NCI-H226 (cell line): ENCODE measurements around the gene KAT6B.
A peak's percentile ranks its signal among the peaks of the same experiment; 100 is the strongest.

ENCODE experiments used
- DNase-seq: peaks from one replicate; pipeline ENCODE4 v3.0.0-alpha.2; 2015

The KAT6B gene

GRCh38 chr10:74957285-74957961 is 131.0 kb downstream of the KAT6B start:
- DNase-seq = no peak

- no peak for DNase-seq
These were observed 131.9 kb downstream of the KAT6B start for GRCh38 chr10:74958316-74958715.

GRCh38 chr10:74960670-74961069 is 134.3 kb downstream of the KAT6B start:
- peak; percentile 31 for DNase-seq

GRCh38 chr10:74962517-74962916 is 136.1 kb downstream of the KAT6B start:
- no peak for DNase-seq

- no peak for DNase-seq
These were observed 137.1 kb downstream of the KAT6B start for GRCh38 chr10:74963549-74963948.

GRCh38 chr10:74967911-74968666 is 141.7 kb downstream of the KAT6B start:
- no peak for DNase-seq

GRCh38 chr10:74968667-74969061 is 142.3 kb downstream of the KAT6B start:
- DNase-seq = no peak

GRCh38 chr10:74969093-74969492 is 142.7 kb downstream of the KAT6B start:
- no peak for DNase-seq

- no peak for DNase-seq
These were observed 143.1 kb downstream of the KAT6B start for GRCh38 chr10:74969530-74969929.

- no peak for DNase-seq
These were observed 147.5 kb downstream of the KAT6B start for GRCh38 chr10:74973741-74974392.

- no peak for DNase-seq
These were observed 149.4 kb downstream of the KAT6B start for GRCh38 chr10:74975758-74976157.

GRCh38 chr10:74976565-74976964 is 150.2 kb downstream of the KAT6B start:
- DNase-seq = no peak

GRCh38 chr10:74977072-74977471 is 150.7 kb downstream of the KAT6B start:
- no peak for DNase-seq

- DNase-seq = no peak
These were observed 151.8 kb downstream of the KAT6B start for GRCh38 chr10:74977913-74978847.

GRCh38 chr10:74981831-74982633 is 155.6 kb downstream of the KAT6B start:
- no peak for DNase-seq

- DNase-seq = no peak
These were observed 156.2 kb downstream of the KAT6B start for GRCh38 chr10:74982634-74982982.

- DNase-seq = no peak
These were observed 157.0 kb downstream of the KAT6B start for GRCh38 chr10:74983383-74983782.

- DNase-seq = no peak
These were observed 161.1 kb downstream of the KAT6B start for GRCh38 chr10:74987339-74988053.

GRCh38 chr10:74988054-74988775 is 161.8 kb downstream of the KAT6B start:
- no peak for DNase-seq

- no peak for DNase-seq
These were observed 162.6 kb downstream of the KAT6B start for GRCh38 chr10:74988832-74989561.
